Adrenal gland (tissue), 19 donors: ENCODE data around the gene ABO. TPM values are rescaled to one million over a fixed set of nuclear protein-coding genes. Genes with fewer than 3 reads are reported as not detected.
A peak's percentile ranks its signal among the peaks of the same experiment; 100 is the strongest.

Experiments
- DNase-seq, 7 donors: peaks; one replicate each; pipeline ENCODE4 v3.0.0-alpha.2; 2019 to 2020
- H3K27ac ChIP-seq, 5 donors: fragments of 200-600 bp; sonication (generic) in 4 of 5; 1 replicate in 3 of 5; 2 replicates in 2 of 5; pipeline versions ENCODE4 v1.5.1 to v1.8.0; 2016 to 2020; ENCODE audit warnings: mild to moderate bottlenecking in 1 of 5
- H3K27me3 ChIP-seq: fragments of 200-600 bp; 2 replicates; pipeline ENCODE4 v1.8.0; 2021
- H3K36me3 ChIP-seq, 2 donors: fragments of 200-600 bp; replicated peaks in 1 of 2; 1 replicate in 1 of 2; 2 replicates in 1 of 2; pipeline versions ENCODE4 v1.5.1 to v1.8.0; 2018 to 2022
- H3K4me1 ChIP-seq, 2 donors: fragments of 200-600 bp; replicated peaks in 1 of 2; 1 replicate in 1 of 2; 2 replicates in 1 of 2; pipeline versions ENCODE4 v1.5.1 to v1.8.0; 2018 to 2021
- H3K4me3 ChIP-seq, 4 donors: fragments of 200-600 bp; sonication (generic) in 3 of 4; one replicate each; pipeline ENCODE4 v1.5.1; 2016 to 2018
- H3K9me3 ChIP-seq, 3 donors: fragments of 200-600 bp; sonication (generic) in 1 of 3; replicated peaks in 1 of 3; 1 replicate in 2 of 3; 2 replicates in 1 of 3; pipeline versions ENCODE4 v1.5.1 to v1.8.0; 2016 to 2021
- CTCF ChIP-seq, 6 experiments: fragments of 450-650 bp in 4 of 6; fragments of 200-600 bp in 2 of 6; sonication (generic) in 1 of 6; IDR thresholded peaks; 1 replicate in 5 of 6; 2 replicates in 1 of 6; pipeline versions ENCODE4 v1.5.1 to v1.8.0; 2016 to 2021; ENCODE audit warnings: antibody characterized with exemption in 6 of 6, mild to moderate bottlenecking in 2 of 6, moderate library complexity in 1 of 6
- POLR2A ChIP-seq, 2 donors: fragments of 450-650 bp; IDR thresholded peaks; one replicate each; pipeline ENCODE4 v1.6.1; 2017; ENCODE audit warnings: antibody characterized with exemption in 2 of 2, mild to moderate bottlenecking in 2 of 2, moderate library complexity in 1 of 2
- WGBS, 4 donors: extraction: QIAGEN DNeasy Blood & Tissue Kit in 2 of 4; methylation state at CpG; one replicate each; pipeline versions ENCODE4 v1.1.5 to v1.1.7; 2013 to 2017; 5-methylcytosine and 5-hydroxymethylcytosine counted together
- intact Hi-C, 2 donors: fragments of 100-400 bp; cut with DNase I; formaldehyde crosslinking; loops; one replicate each; pipeline versions ENCODE4 v1.14.1 to v1.15.0; 2022 to 2023
- long read RNA-seq, 10 donors: library from polyadenylated mRNA in 3 of 10; unstranded in 2 of 10; stranded (forward) in 1 of 10; transcript quantifications; one replicate each; pipeline ENCODE4 v2.0.0 and lab custom pipeline, GENCODE V29; 2021 to 2026
- polyA plus RNA-seq, 3 donors: library from polyadenylated mRNA; stranded (reverse); fragments of 200-250 nt in 2 of 3; fragments of 350-450 nt in 1 of 3; fragmentation: Illumina TruSeq in 1 of 3; extraction: RNeasy Lipid Tissue Mini Kit (QIAGEN cat#74804) in 1 of 3; gene quantifications; one replicate each; pipeline ENCODE4 v1.2.3, GENCODE V29; 2013 to 2014
- total RNA-seq, 9 donors: library from RNA; depleted of rRNA in 4 of 9; stranded (reverse); fragments of >200 nt in 4 of 9; fragments of 120-200 nt in 1 of 9; fragmentation: NEBNext Ultra II Directional in 1 of 9; extraction: Animal tissue kit (Norgen Biotek cat#: 25700) in 1 of 9; gene quantifications; one replicate each; pipeline versions ENCODE4 v1.1.0 to v1.2.4, GENCODE V29; 2013 to 2023
- donor health status: healthy with polysubstance abuse.
- donor health status: Bipolar disorder and iron deficiency.
- donor health status: DM: yes; HTN: yes; CAD: no.
- donor health status: DM: no; HTN: no; CAD: no.
- donor health status: DM: no; HTN: no; CAD: no.
- donor health status: DM: yes; HTN: yes; CAD: no.

The ABO gene
- total RNA-seq, result 10 to 100 TPM in 7 of 9 donors, 1 to 10 TPM in 2; 2.9 to 43.1 (median 18.7) TPM
- polyA plus RNA-seq, result 10 to 100 TPM in 2 of 3 donors, 1 to 10 TPM in 1; 9.9 to 20.8 (median 18.5) TPM
- long read RNA-seq, donor 1, result 0 reads
- long read RNA-seq, donor 2, full-length matches to known transcripts, result 3 of 3 reads
- long read RNA-seq, donor 2, partial matches to known transcripts, result 0 of 3 reads
- long read RNA-seq, donor 2, other reads (novel, unspliced or antisense), result 0 of 3 reads
- long read RNA-seq, donor 3, partial matches to known transcripts, result 0 of 1 reads
- long read RNA-seq, donor 3, other reads (novel, unspliced or antisense), result 0 of 1 reads
- long read RNA-seq, donor 4, partial matches to known transcripts, result 1 of 5 reads
- long read RNA-seq, donor 4, other reads (novel, unspliced or antisense), result 4 of 5 reads
- long read RNA-seq, donor 5, full-length matches to known transcripts, result 29 of 55 reads
- long read RNA-seq, donor 5, partial matches to known transcripts, result 8 of 55 reads
- long read RNA-seq, donor 5, other reads (novel, unspliced or antisense), result 18 of 55 reads
- long read RNA-seq, donor 6, partial matches to known transcripts, result 1 of 6 reads
- long read RNA-seq, donor 6, other reads (novel, unspliced or antisense), result 5 of 6 reads
- long read RNA-seq, donor 7, full-length matches to known transcripts, result 1 of 1 reads
- long read RNA-seq, donor 7, partial matches to known transcripts, result 0 of 1 reads
- long read RNA-seq, donor 7, other reads (novel, unspliced or antisense), result 0 of 1 reads
- long read RNA-seq, donor 8, full-length matches to known transcripts, result 2 of 4,208 reads
- long read RNA-seq, donor 8, partial matches to known transcripts, result 2,573 of 4,208 reads
- long read RNA-seq, donor 8, other reads (novel, unspliced or antisense), result 1,633 of 4,208 reads
- long read RNA-seq, donor 9, partial matches to known transcripts, result 0 of 1 reads
- long read RNA-seq, donor 9, other reads (novel, unspliced or antisense), result 0 of 1 reads
- long read RNA-seq, donor 10, full-length matches to known transcripts, result 3 of 3 reads
- long read RNA-seq, donor 10, partial matches to known transcripts, result 0 of 3 reads
- long read RNA-seq, donor 10, other reads (novel, unspliced or antisense), result 0 of 3 reads

GRCh38 chr9:133275105-133276000 is at the start of gene ABO:
Gene ABO (minus strand): TSS chr9:133275201.
- 0 to 1% (median 0%) methylated on average over 9 to 110 of the region's 110 CpGs for WGBS, 4 donors
- intact Hi-C loops, result loop anchor here in 1 of 2 donors (5.0 kb wide), 1 partner anchor 38 kb away; no protein-coding TSS in a partner anchor
- Histone ChIP-seq H3K36me3 (no peaks in the 10 kb centered on the region), H3K27me3 (peaks cover 5% of the 10 kb centered on the region), H3K4me3 (peak within 1 kb of the TSS in 3 of 4 donors; percentile 18 to 75 (median 49)), H3K27ac (peak within 1 kb of the TSS; percentile 48 to 89 (median 79)), H3K9me3 (no peaks in the 10 kb centered on the region), H3K4me1 (peaks cover 7 to 12% of the 10 kb centered on the region in 2 donors)
- peak in 5 of 7 donors; percentile 34 to 57 (median 53) for DNase-seq
- TF ChIP-seq POLR2A (IDR thresholded peaks at IDR 0.05) (peak in 1 of 2 donors; percentile 21), CTCF (IDR thresholded peaks at IDR 0.05) (peak in 3 of 6 experiments; percentile 38 to 47 (median 40))

- H3K36me3 ChIP-seq, result no peaks in the 10 kb centered on the region
- no peaks in the 10 kb centered on the region for H3K9me3 ChIP-seq
- no peaks in the 10 kb centered on the region for H3K4me1 ChIP-seq
- H3K27ac ChIP-seq, result no peak overlapping the region
- intact Hi-C loops, result no loop called here
- TF ChIP-seq CTCF (IDR thresholded peaks at IDR 0.05), result no peak
- 83 to 87% (median 85%) methylated on average over 13 of the region's 13 CpGs for WGBS, 4 donors
- no peak overlapping the region for H3K4me3 ChIP-seq
- no peaks in the 10 kb centered on the region for H3K27me3 ChIP-seq
- peak in 2 of 7 donors; percentile 7 to 29 for DNase-seq
Observed at GRCh38 chr9:133323991-133324703, 49.1 kb upstream of the ABO start.

GRCh38 chr9:133323211-133323610 is 48.2 kb upstream of the ABO start:
- Histone ChIP-seq H3K4me3 (no peak overlapping the region), H3K9me3 (no peaks in the 10 kb centered on the region), H3K4me1 (no peaks in the 10 kb centered on the region), H3K27ac (no peak overlapping the region), H3K36me3 (no peaks in the 10 kb centered on the region), H3K27me3 (no peaks in the 10 kb centered on the region)
- intact Hi-C loops, result no loop called here
- TF ChIP-seq POLR2A (IDR thresholded peaks at IDR 0.05) (no peak), CTCF (IDR thresholded peaks at IDR 0.05) (no peak)
- peak in 2 of 7 donors; percentile 4 to 15 for DNase-seq
- 80 to 91% (median 85%) methylated on average over 9 to 10 of the region's 10 CpGs for WGBS, 4 donors
